IMR-90 (cell line): ENCODE data around the gene CTAGE9. TPM values are rescaled to one million over a fixed set of nuclear protein-coding genes. Genes with fewer than 3 reads are reported as not detected.

Experiments
- ATAC-seq: fragments of 200-7000 bp; cut with Tn5 transposase; 2 replicates; pipeline ENCODE4 v1.9.1; 2020; ENCODE audit warnings: low read depth, mild to moderate bottlenecking, moderate library complexity
- BruUV-seq: library from RNA; stranded (reverse); fragments of 400-500 nt; replicated peaks from 2 replicates; lab custom pipeline; 2021; lab: Mats Ljungman, UMichigan
- CTCF ChIA-PET: fragments of 300-600 bp; formaldehyde crosslinking; extraction: SDS; loops from one replicate; lab custom pipeline; 2021; ENCODE audit warnings: antibody characterized with exemption; lab: Yijun Ruan, JAX
- POLR2A ChIA-PET: fragments of 300-600 bp; sonication (Branson Sonifier 250); formaldehyde crosslinking; loops from one replicate; lab custom pipeline; 2022; ENCODE audit warnings: antibody characterized with exemption; ENCODE audit not compliant: unreplicated experiment; lab: Charles Lee
- DNase-seq: peaks from one replicate; pipeline ENCODE4 v3.0.0; 2013
- H2AFZ ChIP-seq: replicated peaks from 2 replicates; pipeline ENCODE3; 2013; ENCODE audit warnings: low read length, mild to moderate bottlenecking; ENCODE audit not compliant: poor library complexity
- H2AK5ac ChIP-seq: 2 replicates; pipeline ENCODE4 v1.6.1; 2013; ENCODE audit warnings: low read depth, low read length, inconsistent platforms
- H2AK9ac ChIP-seq: replicated peaks from 2 replicates; pipeline ENCODE3; 2013; ENCODE audit warnings: mild to moderate bottlenecking, low read depth, low read length, moderate library complexity; ENCODE audit not compliant: poor library complexity
- H2BK120ac ChIP-seq: 2 replicates; pipeline ENCODE4 v1.6.1; 2013; ENCODE audit warnings: low read depth, low read length, inconsistent platforms
- H2BK15ac ChIP-seq: 3 replicates; pipeline ENCODE4 v1.6.1; 2013; ENCODE audit warnings: low read depth, low read length, inconsistent platforms
- H2BK20ac ChIP-seq: 2 replicates; pipeline ENCODE4 v1.6.1; 2013; ENCODE audit warnings: low read depth, mild to moderate bottlenecking, inconsistent platforms, low read length, moderate library complexity
- H2BK5ac ChIP-seq: 2 replicates; pipeline ENCODE4 v1.6.1; 2013; ENCODE audit warnings: mild to moderate bottlenecking, low read depth, low read length, inconsistent platforms; ENCODE audit not compliant: poor library complexity, severe bottlenecking
- H3K14ac ChIP-seq: replicated peaks from 2 replicates; pipeline ENCODE4 v1.6.1; 2013; ENCODE audit warnings: low read depth, low read length, inconsistent platforms
- H3K18ac ChIP-seq: 2 replicates; pipeline ENCODE4 v1.6.1; 2013; ENCODE audit warnings: low read depth, low read length, control low read depth
- H3K23ac ChIP-seq: 2 replicates; pipeline ENCODE4 v1.6.1; 2013; ENCODE audit warnings: low read depth, low read length, inconsistent platforms
- H3K27ac ChIP-seq: 2 replicates; pipeline ENCODE4 v1.5.1; 2013; ENCODE audit warnings: mild to moderate bottlenecking, control low read depth, low read length; ENCODE audit not compliant: insufficient read depth
- H3K27me3 ChIP-seq: 2 replicates; pipeline ENCODE4 v1.6.1; 2013; ENCODE audit warnings: low read length; ENCODE audit not compliant: control insufficient read depth, insufficient read depth
- H3K36me3 ChIP-seq: 2 replicates; pipeline ENCODE4 v1.6.1; 2013; ENCODE audit warnings: low read length, mixed read lengths; ENCODE audit not compliant: control insufficient read depth, insufficient read depth
- H3K4ac ChIP-seq: 2 replicates; pipeline ENCODE4 v1.6.1; 2013; ENCODE audit warnings: low read depth, low read length, inconsistent platforms
- H3K4me1 ChIP-seq: 2 replicates; pipeline ENCODE4 v1.6.1; 2013; ENCODE audit warnings: low read length, mixed read lengths; ENCODE audit not compliant: control insufficient read depth, insufficient read depth
- H3K4me2 ChIP-seq: 2 replicates; pipeline ENCODE4 v1.6.1; 2013; ENCODE audit warnings: low read depth, mild to moderate bottlenecking, control low read depth, low read length, moderate library complexity
- H3K4me3 ChIP-seq: 2 replicates; pipeline ENCODE4 v1.5.1; 2013; ENCODE audit warnings: low read depth, mild to moderate bottlenecking, control low read depth, low read length, moderate library complexity; ENCODE audit not compliant: insufficient read depth
- H3K56ac ChIP-seq: 2 replicates; pipeline ENCODE4 v1.6.1; 2013; ENCODE audit warnings: low read length, inconsistent platforms; ENCODE audit not compliant: insufficient read depth; ENCODE audit errors: extremely low read depth
- H3K79me1 ChIP-seq, 2 experiments: 2 replicates each; pipeline ENCODE4 v1.6.1; 2013; ENCODE audit warnings: low read length in 2 of 2, inconsistent platforms in 1 of 2, low read depth in 1 of 2
- H3K9ac ChIP-seq: 2 replicates; pipeline ENCODE4 v1.6.1; 2013; ENCODE audit warnings: low read depth, low read length, control low read depth
- H3K9me1 ChIP-seq: 2 replicates; pipeline ENCODE4 v1.6.1; 2013; ENCODE audit warnings: low read length, inconsistent platforms; ENCODE audit not compliant: insufficient read depth
- H3K9me3 ChIP-seq: 2 replicates; pipeline ENCODE4 v1.6.1; 2013; ENCODE audit warnings: low read length; ENCODE audit not compliant: control insufficient read depth, insufficient read depth
- H4K20me1 ChIP-seq: 2 replicates; pipeline ENCODE4 v1.6.1; 2013; ENCODE audit warnings: low read length, inconsistent platforms; ENCODE audit not compliant: insufficient read depth
- H4K5ac ChIP-seq: 2 replicates; pipeline ENCODE4 v1.6.1; 2013; ENCODE audit warnings: mild to moderate bottlenecking, low read depth, low read length, control low read depth
- H4K8ac ChIP-seq, 2 experiments: 2 replicates each; pipeline ENCODE4 v1.6.1; 2013; ENCODE audit warnings: low read depth in 2 of 2, low read length in 2 of 2, control low read depth in 1 of 2, inconsistent platforms in 1 of 2
- H4K91ac ChIP-seq: 2 replicates; pipeline ENCODE4 v1.6.1; 2013; ENCODE audit warnings: low read depth, low read length, inconsistent platforms; ENCODE audit not compliant: insufficient read depth
- BHLHE40 ChIP-seq: fragments of 150-350 bp; IDR thresholded peaks from 2 replicates; pipeline ENCODE4 v1.6.1; 2016; ENCODE audit warnings: mild to moderate bottlenecking, low read depth, low read length
- CEBPB ChIP-seq: IDR thresholded peaks from 2 replicates; pipeline ENCODE4 v1.6.1; 2012; ENCODE audit warnings: low read depth, low read length, improper control_type of control experiment
- MAFK ChIP-seq: IDR thresholded peaks from 2 replicates; pipeline ENCODE4 v1.6.1; 2012; ENCODE audit warnings: low read depth, low read length, improper control_type of control experiment
- WGBS, 2 experiments: methylation state at CpG; one replicate each; pipeline versions ENCODE4 v1.1.5 to v1.1.7; 2013; ENCODE audit warnings: missing lambda C conversion rate in 2 of 2; ENCODE audit not compliant: insufficient read length in 1 of 2; ENCODE audit errors: extremely low coverage in 2 of 2; 5-methylcytosine and 5-hydroxymethylcytosine counted together
- dilution Hi-C: fragments of 300-500 bp; cut with HindIII; formaldehyde crosslinking; loops from one replicate; pipeline ENCODE4 v1.14.3; 2018; ENCODE audit warnings: low sequenced_read_pairs; ENCODE audit not compliant: unreplicated experiment
- in situ Hi-C: fragments of 300-500 bp; cut with MboI; formaldehyde crosslinking; loops from 3 replicates; pipeline ENCODE4 v1.14.3; 2019; ENCODE audit warnings: low sequenced_read_pairs, inconsistent platforms, mixed read lengths
- intact Hi-C: fragments of 100-400 bp; cut with micrococcal nuclease; formaldehyde crosslinking; loops from 2 replicates; pipeline ENCODE4 v1.10.0; 2022
- polyA plus RNA-seq, 3 experiments: library from polyadenylated mRNA; depleted of rRNA; stranded (reverse); fragments of >200 nt; gene quantifications; 2 replicates each; pipeline ENCODE4 v1.2.3, GENCODE V29; 2012; ENCODE audit warnings: low replicate concordance in 1 of 3
- total RNA-seq: library from RNA; depleted of rRNA; stranded (reverse); fragments of >200 nt; gene quantifications from 2 replicates; pipeline ENCODE4 v1.2.3, GENCODE V29; 2012

CTAGE9 gene
- total and polyA plus RNA-seq, 2 of the 4 experiments (the other 2 are of a cell fraction), result not detected

- peak overlapping the region; percentile 65 for H2AK5ac ChIP-seq
- 60% methylated on average over 1 of the region's 2 CpGs; no CpG with 5 or more reads in 1 of the 2 experiments for WGBS, 2 experiments
- no peak overlapping the region for H3K27ac ChIP-seq
- H2BK120ac ChIP-seq, result peak overlapping the region; percentile 86
- H2AFZ ChIP-seq, result no peak overlapping the region
- no peaks in the 10 kb centered on the region for H3K27me3 ChIP-seq
- no peaks in the 10 kb centered on the region for H4K20me1 ChIP-seq
- H3K56ac ChIP-seq, result no peak overlapping the region
- in situ Hi-C loops, result no loop called here
- no peak overlapping the region for H2AK9ac ChIP-seq
- TF ChIP-seq CEBPB (peak; percentile 63), BHLHE40 (no peak), MAFK (no peak)
- no peak overlapping the region for H3K4me3 ChIP-seq
- CTCF ChIA-PET, result no interaction called here
- H2BK20ac ChIP-seq, result peak overlapping the region; percentile 90
- intact Hi-C loops, result no loop called here
- H3K18ac ChIP-seq, result peak overlapping the region; percentile 73; the same call in 1 of the 2 replicates
- BruUV-seq, result no TSS peak
- H2BK15ac ChIP-seq, result peak overlapping the region; percentile 67; the same call in 1 of the 3 replicates
- H3K4me1 ChIP-seq, result peaks cover 7% of the 10 kb centered on the region; the same call in 1 of the 2 replicates
- H4K5ac ChIP-seq, result no peak overlapping the region; the same call in 1 of the 2 replicates
- H2BK5ac ChIP-seq, result peak overlapping the region; percentile 90
- DNase-seq (no peak), ATAC-seq (no peak)
- H3K23ac ChIP-seq, result peak overlapping the region; percentile 62; the same call in 1 of the 2 replicates
- H3K79me1 ChIP-seq, result no peaks in the 10 kb centered on the region
- peak overlapping the region; percentile 65; the same call in 1 of the 2 replicates for H3K4me2 ChIP-seq
- POLR2A ChIA-PET, result no interaction called here
- no peak overlapping the region for H3K9ac ChIP-seq
- H4K8ac ChIP-seq, result peak overlapping the region in 1 of 2 experiments; percentile 64; a peak in 2 of 4 replicates
- peak overlapping the region; percentile 86; the same call in 1 of the 2 replicates for H3K4ac ChIP-seq
- H3K9me1 ChIP-seq, result no peaks in the 10 kb centered on the region
- peak overlapping the region; percentile 77; the same call in 1 of the 2 replicates for H3K14ac ChIP-seq
- dilution Hi-C loops, result no loop called here
- peak overlapping the region; percentile 21; the same call in 1 of the 2 replicates for H4K91ac ChIP-seq
- H3K36me3 ChIP-seq, result no peaks in the 10 kb centered on the region
- H3K9me3 ChIP-seq, result no peaks in the 10 kb centered on the region
These were observed 45.2 kb upstream of the CTAGE9 start for GRCh38 chr6:131756039-131756438.
